ENCODE data around the gene RBM4B. TPM values are rescaled to one million over a fixed set of nuclear protein-coding genes. Genes with fewer than 3 reads are reported as not detected.

Gene RBM4B
- total RNA-seq, 2 experiments from 2014 or later: 10.7 to 13.1 TPM

- TF ChIP-seq CTCF (IDR thresholded peaks at IDR 0.05): no peak
- CTCF ChIA-PET: no interaction called here
- no peak for ATAC-seq
- intact Hi-C loops (cut with micrococcal nuclease): no loop called here
- Mint-ChIP-seq H3K4me3 (no peak overlapping the region), H3K36me3 (ENCODE audit: low read depth) (no peaks in the 10 kb centered on the region), H3K27me3 (peaks cover 25% of the 10 kb centered on the region), H3K4me1 (ENCODE audit: low read depth) (peaks cover 8% of the 10 kb centered on the region), H3K27ac (no peak overlapping the region), H3K9me3 (no peaks in the 10 kb centered on the region)
- POLR2A ChIA-PET: interaction anchor here (1.6 kb wide), 1 partner anchor 124 kb away, joined by 4 read pairs; the partner anchor contains the start of gene RCE1
- DNase-seq: no peak
Observed at GRCh38 chr11:66719111-66719872, 41.6 kb upstream of the RBM4B start.

- DNase-seq (no peak), ATAC-seq (no peak)
- TF ChIP-seq CTCF (IDR thresholded peaks at IDR 0.05): no peak
- intact Hi-C loops (cut with micrococcal nuclease): no loop called here
- peaks cover 26% of the 10 kb centered on the region for H3K27me3 Mint-ChIP-seq
- H3K4me3 Mint-ChIP-seq: no peak overlapping the region
- no peaks in the 10 kb centered on the region for H3K9me3 Mint-ChIP-seq
- H3K36me3 Mint-ChIP-seq (ENCODE audit: low read depth): no peaks in the 10 kb centered on the region
- H3K27ac Mint-ChIP-seq: no peak overlapping the region
- peaks cover 8% of the 10 kb centered on the region for H3K4me1 Mint-ChIP-seq (ENCODE audit: low read depth)
- ChIA-PET CTCF (no interaction called here), POLR2A (interaction anchor here (1.6 kb wide), 1 partner anchor 125 kb away, joined by 4 read pairs; the partner anchor contains the start of gene RCE1)
Observed at GRCh38 chr11:66718320-66718971, 40.8 kb upstream of the RBM4B start.

GRCh38 chr11:66717925-66718319, 40.2 kb upstream of the RBM4B start:
- ATAC-seq (no peak), DNase-seq (no peak)
- Mint-ChIP-seq H3K9me3 (no peaks in the 10 kb centered on the region), H3K36me3 (ENCODE audit: low read depth) (no peaks in the 10 kb centered on the region), H3K27me3 (peaks cover 23% of the 10 kb centered on the region), H3K27ac (no peak overlapping the region), H3K4me1 (ENCODE audit: low read depth) (peaks cover 8% of the 10 kb centered on the region), H3K4me3 (no peak overlapping the region)
- ChIA-PET CTCF (no interaction called here), POLR2A (no interaction called here)
- TF ChIP-seq CTCF (IDR thresholded peaks at IDR 0.05): no peak
- intact Hi-C loops (cut with micrococcal nuclease): no loop called here

GRCh38 chr11:66716996-66717395, 39.3 kb upstream of the RBM4B start:
- TF ChIP-seq CTCF (IDR thresholded peaks at IDR 0.05): no peak
- H3K9me3 Mint-ChIP-seq: no peaks in the 10 kb centered on the region
- H3K36me3 Mint-ChIP-seq (ENCODE audit: low read depth): no peaks in the 10 kb centered on the region
- H3K4me1 Mint-ChIP-seq (ENCODE audit: low read depth): peaks cover 8% of the 10 kb centered on the region
- H3K27me3 Mint-ChIP-seq: peaks cover 21% of the 10 kb centered on the region
- ChIA-PET POLR2A (no interaction called here), CTCF (no interaction called here)
- intact Hi-C loops (cut with micrococcal nuclease): no loop called here
- no peak overlapping the region for H3K4me3 Mint-ChIP-seq
- DNase-seq (no peak), ATAC-seq (no peak)
- H3K27ac Mint-ChIP-seq: no peak overlapping the region
